DND-41 (cell line): ENCODE results near the gene FHIT.

Source experiments
- ATAC-seq: fragments of 200-7000 bp; cut with Tn5 transposase; 3 replicates; pipeline ENCODE4 v1.9.1; 2021; ENCODE audit warnings: low read depth; ENCODE audit not compliant: insufficient read depth
- DNase-seq: peaks from one replicate; pipeline ENCODE4 v3.0.0-alpha.2; 2020
- H2AFZ ChIP-seq: 2 replicates; pipeline ENCODE4 v1.6.0; 2012; ENCODE audit warnings: low read depth, low read length
- H3K27ac ChIP-seq: 2 replicates; pipeline ENCODE4 v1.5.1; 2012; ENCODE audit warnings: low read length, inconsistent platforms
- H3K27me3 ChIP-seq: fragments of 200-600 bp; sonication (generic); 2 replicates; pipeline ENCODE4 v1.6.0; 2012; ENCODE audit warnings: low read length, mild to moderate bottlenecking, inconsistent platforms; ENCODE audit not compliant: insufficient read depth, poor library complexity
- H3K36me3 ChIP-seq: 2 replicates; pipeline ENCODE4 v1.5.1; 2012; ENCODE audit warnings: low read length, inconsistent platforms; ENCODE audit not compliant: insufficient read depth
- H3K4me1 ChIP-seq: 2 replicates; pipeline ENCODE4 v1.5.1; 2012; ENCODE audit warnings: mild to moderate bottlenecking, low read length; ENCODE audit not compliant: insufficient read depth
- H3K4me2 ChIP-seq: 2 replicates; pipeline ENCODE4 v1.6.0; 2012; ENCODE audit warnings: mild to moderate bottlenecking, moderate library complexity, low read length, inconsistent platforms; ENCODE audit not compliant: insufficient read depth
- H3K4me3 ChIP-seq, 2 experiments: fragments of 200-600 bp in 1 of 2; shearing (Covaris generic) in 1 of 2; 2 replicates each; pipeline ENCODE4 v1.5.1; 2012 to 2016; ENCODE audit warnings: inconsistent platforms in 2 of 2, low read length in 2 of 2, mild to moderate bottlenecking in 2 of 2, low read depth in 1 of 2, moderate library complexity in 1 of 2
- H3K79me2 ChIP-seq: 2 replicates; pipeline ENCODE4 v1.6.0; 2012; ENCODE audit warnings: low read length, inconsistent platforms; ENCODE audit not compliant: insufficient read depth
- H3K9ac ChIP-seq: 2 replicates; pipeline ENCODE4 v1.6.0; 2012; ENCODE audit warnings: low read depth, mild to moderate bottlenecking, inconsistent platforms, low read length, moderate library complexity
- H3K9me3 ChIP-seq: 2 replicates; pipeline ENCODE4 v1.5.1; 2012; ENCODE audit warnings: low read length, moderate library complexity, mild to moderate bottlenecking, inconsistent platforms; ENCODE audit not compliant: insufficient read depth, severe bottlenecking
- H4K20me1 ChIP-seq: 2 replicates; pipeline ENCODE4 v1.6.0; 2012; ENCODE audit warnings: low read length; ENCODE audit not compliant: insufficient read depth
- CTCF ChIP-seq: IDR thresholded peaks from 2 replicates; pipeline ENCODE4 v1.5.1; 2012; ENCODE audit warnings: borderline replicate concordance, low read length, moderate library complexity, mild to moderate bottlenecking; ENCODE audit not compliant: poor library complexity, severe bottlenecking; ENCODE audit errors: extremely low read depth
- EZH2 ChIP-seq: IDR thresholded peaks from 3 replicates; pipeline ENCODE4 v1.6.1; 2012; ENCODE audit warnings: borderline replicate concordance, low read depth, mild to moderate bottlenecking, moderate library complexity, low read length, inconsistent platforms; ENCODE audit not compliant: severe bottlenecking

Gene FHIT

GRCh38 chr3:61162965-61163364 lies 88.3 kb downstream of the FHIT start:
- no peak for TF ChIP-seq EZH2
- no peak for TF ChIP-seq CTCF
- Histone ChIP-seq H4K20me1 (no peaks in the 10 kb centered on the region), H3K4me1 (no peaks in the 10 kb centered on the region), H3K9ac (no peak overlapping the region), H3K4me3 (no peak overlapping the region), H3K4me2 (no peak overlapping the region), H3K27ac (no peak overlapping the region), H2AFZ (no peak overlapping the region), H3K27me3 (no peaks in the 10 kb centered on the region), H3K79me2 (no peaks in the 10 kb centered on the region), H3K9me3 (no peaks in the 10 kb centered on the region), H3K36me3 (no peaks in the 10 kb centered on the region)
- DNase-seq (no peak), ATAC-seq (no peak)

- Histone ChIP-seq H3K9ac (no peak overlapping the region), H3K27ac (no peak overlapping the region), H3K4me2 (no peak overlapping the region), H3K4me3 (no peak overlapping the region), H3K4me1 (no peaks in the 10 kb centered on the region), H3K79me2 (no peaks in the 10 kb centered on the region), H3K36me3 (no peaks in the 10 kb centered on the region), H2AFZ (no peak overlapping the region), H3K27me3 (no peaks in the 10 kb centered on the region), H4K20me1 (no peaks in the 10 kb centered on the region), H3K9me3 (no peaks in the 10 kb centered on the region)
- DNase-seq (no peak), ATAC-seq (no peak)
- TF ChIP-seq EZH2: no peak
- no peak for TF ChIP-seq CTCF
Observed at GRCh38 chr3:61158667-61159066, 92.6 kb downstream of the FHIT start.

- H2AFZ ChIP-seq: no peak overlapping the region
- H3K9me3 ChIP-seq: no peaks in the 10 kb centered on the region
- H3K9ac ChIP-seq: no peak overlapping the region
- no peaks in the 10 kb centered on the region for H3K27me3 ChIP-seq
- no peaks in the 10 kb centered on the region for H4K20me1 ChIP-seq
- no peaks in the 10 kb centered on the region for H3K36me3 ChIP-seq
- H3K27ac ChIP-seq: no peak overlapping the region
- no peak for TF ChIP-seq EZH2
- TF ChIP-seq CTCF: no peak
- H3K4me2 ChIP-seq: no peak overlapping the region
- no peak overlapping the region for H3K4me3 ChIP-seq
- no peaks in the 10 kb centered on the region for H3K4me1 ChIP-seq
- no peaks in the 10 kb centered on the region for H3K79me2 ChIP-seq
- no peak for ATAC-seq
- no peak for DNase-seq
Observed at GRCh38 chr3:61158216-61158615, 93.0 kb downstream of the FHIT start.

GRCh38 chr3:61157414-61157813 lies 93.8 kb downstream of the FHIT start:
- Histone ChIP-seq H3K36me3 (no peaks in the 10 kb centered on the region), H3K4me2 (no peak overlapping the region)
- DNase-seq: no peak

More at GRCh38 chr3:61157414-61157813, 93.8 kb downstream of the FHIT start:
- TF ChIP-seq CTCF (no peak), EZH2 (no peak)
- Histone ChIP-seq H3K4me3 (no peak overlapping the region), H3K4me1 (no peaks in the 10 kb centered on the region), H3K27me3 (no peaks in the 10 kb centered on the region), H2AFZ (no peak overlapping the region), H3K9me3 (no peaks in the 10 kb centered on the region), H3K27ac (no peak overlapping the region), H3K9ac (no peak overlapping the region), H4K20me1 (no peaks in the 10 kb centered on the region), H3K79me2 (no peaks in the 10 kb centered on the region)
- no peak for ATAC-seq
